ENCODE results near the gene TAF3. TPM values are rescaled to one million over a fixed set of nuclear protein-coding genes. Genes with fewer than 3 reads are reported as not detected.
A peak's percentile ranks its signal among the peaks of the same experiment; 100 is the strongest.

Gene TAF3
- total RNA-seq, 1 donor from 2014 or later = 7.7 TPM

GRCh38 chr10:8044908-8045725, 226.8 kb downstream of the TAF3 start:
- no peak for DNase-seq (ENCODE audit: low spot score)

GRCh38 chr10:8045726-8046494, 227.6 kb downstream of the TAF3 start:
- no peak for DNase-seq (ENCODE audit: low spot score)

- no peak for DNase-seq (ENCODE audit: low spot score)
These were observed 229.4 kb downstream of the TAF3 start for GRCh38 chr10:8047452-8048280.

- DNase-seq (ENCODE audit: low spot score) = no peak
These were observed 230.1 kb downstream of the TAF3 start for GRCh38 chr10:8048281-8049008.

GRCh38 chr10:8049045-8049864, 230.9 kb downstream of the TAF3 start:
- DNase-seq (ENCODE audit: low spot score) = no peak

- DNase-seq (ENCODE audit: low spot score) = no peak
These were observed 231.7 kb downstream of the TAF3 start for GRCh38 chr10:8049865-8050555.

- no peak for DNase-seq (ENCODE audit: low spot score)
These were observed 232.3 kb downstream of the TAF3 start for GRCh38 chr10:8050556-8051108.

GRCh38 chr10:8051109-8051821, 233.0 kb downstream of the TAF3 start:
- DNase-seq (ENCODE audit: low spot score) = no peak

- no peak for DNase-seq (ENCODE audit: low spot score)
These were observed 233.5 kb downstream of the TAF3 start for GRCh38 chr10:8051851-8052257.

GRCh38 chr10:8052341-8052955, 234.1 kb downstream of the TAF3 start:
- DNase-seq (ENCODE audit: low spot score) = no peak

- DNase-seq (ENCODE audit: low spot score) = no peak
These were observed 234.7 kb downstream of the TAF3 start for GRCh38 chr10:8052956-8053445.

- peak; percentile 72 for DNase-seq (ENCODE audit: low spot score)
These were observed 235.3 kb downstream of the TAF3 start for GRCh38 chr10:8053446-8054243.

- no peak for DNase-seq (ENCODE audit: low spot score)
These were observed 235.9 kb downstream of the TAF3 start for GRCh38 chr10:8054244-8054493.

- DNase-seq (ENCODE audit: low spot score) = no peak
These were observed 236.4 kb downstream of the TAF3 start, which contains the start of gene GATA3 for GRCh38 chr10:8054494-8055407. Gene GATA3 (plus strand): TSS chr10:8054688. CDS start chr10:8055656, 968 bp downstream.

- DNase-seq (ENCODE audit: low spot score) = no peak
These were observed 237.4 kb downstream of the TAF3 start for GRCh38 chr10:8055420-8056349.
